ENCODE results near the gene TBC1D25.

DNA sequence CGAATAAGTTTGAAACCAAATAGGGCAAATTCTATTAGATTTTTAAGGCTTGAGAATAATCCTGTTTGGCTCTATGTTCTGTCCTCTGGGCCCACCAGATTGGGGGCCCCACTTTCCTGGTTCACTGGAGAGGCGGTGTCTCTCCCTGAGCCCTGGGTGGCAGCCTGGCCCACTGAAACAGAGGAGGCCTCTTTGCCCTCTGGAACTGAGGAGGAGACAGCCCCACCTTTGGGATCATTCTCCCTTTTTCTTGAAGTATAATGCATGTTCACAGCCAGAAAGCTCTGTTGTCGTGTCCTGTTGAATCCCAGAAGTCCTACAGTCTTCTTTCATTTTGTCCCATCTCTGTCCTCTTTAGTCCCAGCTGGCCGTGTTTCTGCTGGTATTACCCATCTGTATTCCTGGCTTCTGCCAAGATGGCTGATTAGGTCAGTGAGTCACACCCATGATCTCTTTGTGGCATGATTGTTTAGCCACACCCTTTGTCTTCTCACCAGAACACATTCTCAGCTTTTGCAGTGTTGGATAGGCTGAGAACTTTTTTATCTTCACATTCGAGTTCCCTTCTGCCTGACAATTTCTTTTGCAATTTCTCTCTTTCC, 8.1 kb upstream of the TBC1D25 start:
- TF ChIP-seq CTCF (IDR thresholded peaks at IDR 0.05; ENCODE audit: insufficient read depth, low read length, poor library complexity, severe bottlenecking) (no peak), EZH2phosphoT487 (conservative IDR thresholded peaks at IDR 0.05; ENCODE audit: low read length) (no peak)

Data from SU-DHL-6 (cell line).